ENCODE data around the gene FBXO46.
"Not testable (repeated sequence)": the region's sequence is repeated elsewhere in the genome, so short reads cannot be mapped to it uniquely, and the experiment has no call there.

Gene FBXO46

DNA sequence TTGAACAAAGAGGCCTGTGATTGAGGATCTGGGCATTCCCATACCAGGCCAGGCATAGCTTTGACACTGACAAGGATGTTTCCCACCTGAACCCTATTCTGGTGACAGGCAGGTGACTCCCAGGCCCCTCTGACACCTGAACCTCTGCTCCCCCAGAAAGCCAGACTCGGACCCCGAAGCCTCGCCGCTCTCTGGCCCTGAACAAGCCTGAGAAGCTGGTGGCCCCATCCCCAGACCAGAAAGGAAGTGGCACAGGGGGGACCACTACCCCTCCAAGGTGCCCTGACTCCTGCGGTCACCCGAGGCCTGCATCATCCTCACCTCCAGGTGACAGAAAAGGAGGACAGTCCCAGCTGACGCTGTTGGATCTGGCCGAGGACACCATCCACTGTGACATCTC, 23.6 kb upstream of the FBXO46 start:
- CTCF ChIA-PET = no interaction called here
- POLR2A ChIA-PET (ENCODE audit: low non-redundant PET) = no interaction called here
- H3K27ac ChIP-seq = peak overlapping the region; percentile 93
- no peak for TF ChIP-seq CTCF (conservative IDR thresholded peaks at IDR 0.05; ENCODE audit: low read depth)
- no peak for DNase-seq (ENCODE audit: low spot score)

- TF ChIP-seq CTCF (conservative IDR thresholded peaks at IDR 0.05; ENCODE audit: low read depth) = no peak
- ChIA-PET POLR2A (ENCODE audit: low non-redundant PET) (no interaction called here), CTCF (no interaction called here)
- H3K27ac ChIP-seq = peak overlapping the region; percentile 93
- DNase-seq (ENCODE audit: low spot score) = no peak
Observed at GRCh38 chr19:45753548-45753947, 22.9 kb upstream of the FBXO46 start.

DNA sequence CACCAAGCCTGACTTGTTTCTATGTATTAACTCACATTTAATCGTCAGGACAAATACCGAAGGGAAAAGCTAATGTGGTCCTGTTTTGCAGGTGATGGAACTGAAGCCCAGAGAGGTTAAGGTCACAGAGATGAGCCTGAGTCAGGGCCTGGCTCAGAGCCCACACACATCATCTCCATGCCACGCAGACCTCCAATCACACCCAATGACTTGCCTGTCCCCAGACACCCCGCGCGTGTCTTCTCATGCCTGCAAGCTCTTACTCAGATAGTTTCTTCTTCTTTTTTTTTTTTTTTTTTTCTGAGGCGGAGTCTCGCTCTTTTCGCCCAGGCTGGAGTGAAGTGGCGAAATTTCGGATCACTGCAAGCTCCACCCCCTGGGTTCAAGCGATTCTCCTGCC, 21.9 kb upstream of the FBXO46 start:
- DNase-seq (ENCODE audit: low spot score) = peak; percentile 78
- ChIA-PET CTCF (no interaction called here), POLR2A (ENCODE audit: low non-redundant PET) (interaction anchor here (0.6 to 0.7 kb wide), 3 partner anchors 15 to 245 kb away, joined by 3 to 10 read pairs (median 4); no protein-coding TSS in a partner anchor)
- TF ChIP-seq CTCF (conservative IDR thresholded peaks at IDR 0.05; ENCODE audit: low read depth) = no peak
- peak overlapping the region; percentile 93 for H3K27ac ChIP-seq

GRCh38 chr19:45751483-45751882, 20.8 kb upstream of the FBXO46 start:
- POLR2A ChIA-PET (ENCODE audit: low non-redundant PET) = interaction anchor here (0.6 kb wide), 1 partner anchor 235 kb away, joined by 5 read pairs; no protein-coding TSS in a partner anchor

DNA sequence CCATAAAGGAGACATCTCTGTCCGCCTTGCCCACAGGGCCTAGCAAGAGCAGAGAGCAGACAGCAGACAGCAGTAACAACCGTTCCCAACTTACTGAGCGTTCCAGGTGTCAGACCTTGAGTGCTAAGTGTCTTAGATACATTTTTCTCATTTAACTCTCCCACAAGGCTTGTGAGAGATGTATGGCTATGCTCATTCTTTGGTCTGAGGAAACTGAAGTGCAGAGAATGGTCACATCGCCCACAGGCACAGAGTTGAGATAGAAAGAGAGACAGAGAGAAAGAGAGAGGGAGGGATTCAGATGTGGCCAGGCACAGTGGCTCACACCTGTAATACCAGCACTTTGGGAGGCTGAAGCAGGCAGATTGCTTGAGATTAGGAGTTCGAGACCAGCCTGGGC, 16.8 kb upstream of the FBXO46 start:
- no peak for DNase-seq (ENCODE audit: low spot score)
- POLR2A ChIA-PET (ENCODE audit: low non-redundant PET) = no interaction called here
- TF ChIP-seq CTCF (conservative IDR thresholded peaks at IDR 0.05; ENCODE audit: low read depth) = no peak
- peak overlapping the region; percentile 44 for H3K27ac ChIP-seq
- CTCF ChIA-PET = no interaction called here

More at GRCh38 chr19:45751483-45751882, 20.8 kb upstream of the FBXO46 start:
- DNase-seq (ENCODE audit: low spot score) = not testable (repeated sequence)
- CTCF ChIA-PET = interaction anchor here (0.6 kb wide), 1 partner anchor 272 kb away, joined by 3 read pairs; no protein-coding TSS in a partner anchor
- peak overlapping the region; percentile 93 for H3K27ac ChIP-seq

GRCh38 chr19:45746866-45747265, 16.2 kb upstream of the FBXO46 start:
- ChIA-PET POLR2A (ENCODE audit: low non-redundant PET) (no interaction called here), CTCF (no interaction called here)
- no peak for TF ChIP-seq CTCF (conservative IDR thresholded peaks at IDR 0.05; ENCODE audit: low read depth)
- peak overlapping the region; percentile 44 for H3K27ac ChIP-seq
- no peak for DNase-seq (ENCODE audit: low spot score)

GRCh38 chr19:45745606-45746005, 14.9 kb upstream of the FBXO46 start:
- TF ChIP-seq CTCF (conservative IDR thresholded peaks at IDR 0.05; ENCODE audit: low read depth) = no peak
- DNase-seq (ENCODE audit: low spot score) = no peak
- CTCF ChIA-PET = interaction anchor here (0.6 kb wide), 1 partner anchor 324 kb away, joined by 4 read pairs; no protein-coding TSS in a partner anchor
- POLR2A ChIA-PET (ENCODE audit: low non-redundant PET) = no interaction called here
- H3K27ac ChIP-seq = peak overlapping the region; percentile 36
